Middle frontal gyrus (tissue), 1 donor: Measurements from ENCODE around the gene PTPN4.
"Not testable (repeated sequence)": the region's sequence is repeated elsewhere in the genome, so short reads cannot be mapped to it uniquely, and the experiment has no call there.

Source experiments
- DNase-seq: peaks from one replicate; pipeline ENCODE4 v3.0.0-alpha.2; 2015; ENCODE audit warnings: low spot score; ENCODE audit errors: extremely low spot score

Gene PTPN4

DNA sequence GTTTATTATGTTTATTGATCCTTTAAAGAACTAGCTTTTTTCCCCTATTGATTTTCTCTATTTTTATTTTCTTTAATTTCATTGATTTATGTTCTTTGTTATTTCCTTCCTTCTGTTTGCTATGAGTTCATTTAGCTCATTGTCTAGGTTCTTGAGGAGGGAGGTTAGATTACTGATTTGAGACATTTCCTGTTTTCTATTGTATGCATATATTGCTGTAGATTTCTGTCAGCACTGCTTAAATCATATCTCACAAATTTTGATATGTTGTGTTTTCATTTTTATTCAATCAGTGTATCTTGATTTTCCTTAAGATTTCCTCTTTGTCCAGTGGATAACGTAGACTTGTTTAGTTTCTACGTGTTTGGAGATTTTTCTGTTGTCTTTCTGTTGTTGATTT lies 43.4 kb downstream of the PTPN4 start:
- no peak for DNase-seq

DNA sequence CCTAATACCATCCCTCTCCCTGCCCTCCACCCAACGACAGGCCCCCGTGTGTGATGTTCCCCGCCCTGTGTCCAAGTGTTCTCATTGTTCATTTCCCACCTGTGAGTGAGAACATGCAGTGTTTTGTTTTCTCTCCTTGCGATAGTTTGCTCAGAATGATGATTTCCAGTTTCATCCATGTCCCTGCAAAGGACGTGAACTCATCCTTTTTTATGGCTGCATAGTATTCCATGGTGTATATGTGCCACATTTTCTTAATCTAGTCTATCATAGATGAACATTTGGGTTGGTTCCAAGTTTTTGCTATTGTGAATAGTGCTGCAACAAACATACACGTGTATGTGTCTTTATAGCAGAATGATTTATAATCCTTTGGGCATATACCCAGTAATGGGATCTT lies 44.7 kb downstream of the PTPN4 start:
- not testable (repeated sequence) for DNase-seq

DNA sequence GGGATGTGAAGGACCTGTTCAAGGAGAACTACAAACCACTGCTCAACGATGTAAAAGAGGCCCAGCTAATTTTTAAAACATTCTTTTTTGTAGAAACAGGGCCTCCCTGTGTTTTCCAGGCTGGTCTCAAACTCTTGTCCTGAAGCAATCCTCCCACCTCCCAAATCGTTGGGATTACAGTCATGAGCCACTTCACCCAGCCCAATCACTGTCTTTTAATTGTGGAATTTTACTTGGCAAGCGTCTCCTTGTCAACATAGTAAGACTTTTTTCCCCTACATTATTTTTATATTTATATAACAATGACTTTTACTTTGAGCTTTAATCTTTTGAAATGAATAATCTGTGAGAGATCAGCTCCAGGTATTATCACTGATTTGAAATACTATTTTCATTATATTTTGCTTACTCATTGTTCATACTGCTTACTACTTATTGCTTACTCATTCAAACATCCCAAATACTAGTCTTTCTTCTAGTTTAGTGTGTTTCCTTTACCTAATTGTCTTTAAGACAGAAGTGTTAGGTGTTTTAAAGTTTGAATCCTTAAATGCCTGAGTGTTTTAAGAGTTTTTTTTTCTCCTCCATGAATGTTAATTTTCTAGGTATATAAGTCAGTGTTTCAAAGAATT lies 48.9 kb downstream of the PTPN4 start:
- DNase-seq: no peak

DNA sequence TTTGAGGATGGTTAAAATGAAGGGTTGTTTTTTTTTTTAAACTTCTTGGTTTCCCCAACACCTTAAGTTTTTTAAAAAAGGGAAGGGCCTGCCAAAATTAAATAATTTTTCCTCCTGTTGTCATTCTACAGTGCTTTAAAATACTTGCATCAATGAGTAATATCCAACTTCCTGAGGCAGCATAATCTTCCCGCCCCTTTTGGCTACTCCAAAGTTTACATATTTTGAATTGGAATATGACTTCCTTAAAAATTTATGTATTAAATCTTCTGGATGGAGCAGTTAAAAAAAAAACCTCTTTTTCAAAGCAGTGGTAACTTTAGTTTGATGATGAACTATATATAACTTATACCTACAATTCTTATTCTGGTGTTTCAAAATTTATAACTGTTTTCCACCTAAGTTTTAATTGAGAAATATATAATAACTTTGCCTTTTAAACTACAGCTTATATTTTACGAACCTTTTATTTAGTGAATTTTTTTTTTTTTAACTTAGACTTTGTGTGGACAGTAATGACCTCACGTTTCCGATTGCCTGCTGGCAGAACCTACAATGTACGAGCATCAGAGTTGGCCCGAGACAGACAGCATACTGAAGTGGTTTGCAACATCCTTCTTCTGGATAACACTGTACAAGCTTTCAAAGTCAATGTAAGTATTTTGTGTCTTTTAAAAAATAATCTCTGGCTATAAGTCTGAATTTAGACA lies 49.8 kb downstream of the PTPN4 start:
- no peak for DNase-seq

DNA sequence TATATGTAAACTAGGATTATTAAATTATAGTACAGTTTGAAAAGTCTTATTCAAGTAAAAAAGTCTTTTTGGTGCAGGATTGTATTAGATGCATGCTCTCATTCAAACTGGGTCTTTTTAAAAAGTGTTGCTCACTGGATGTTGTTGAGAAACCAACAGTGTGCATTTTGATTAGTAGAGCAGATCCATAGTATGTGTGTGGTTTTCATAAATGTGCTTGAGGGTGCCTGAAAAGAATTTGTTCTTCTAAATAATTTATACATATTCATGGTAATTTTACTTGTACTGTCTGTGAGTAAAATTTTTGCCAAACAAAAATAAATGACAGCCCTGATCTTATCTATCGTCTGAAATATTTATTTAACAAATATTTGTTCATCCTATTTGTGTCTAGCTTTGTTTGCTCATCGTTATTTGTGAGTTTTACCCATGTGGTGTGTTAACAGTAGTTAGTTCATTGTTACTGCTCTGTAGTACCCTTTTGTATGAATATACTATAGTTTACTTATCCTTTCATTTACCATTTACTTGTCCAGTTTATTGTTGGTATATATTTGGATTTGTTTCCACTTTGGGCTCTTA lies 50.4 kb downstream of the PTPN4 start:
- DNase-seq: no peak

DNA sequence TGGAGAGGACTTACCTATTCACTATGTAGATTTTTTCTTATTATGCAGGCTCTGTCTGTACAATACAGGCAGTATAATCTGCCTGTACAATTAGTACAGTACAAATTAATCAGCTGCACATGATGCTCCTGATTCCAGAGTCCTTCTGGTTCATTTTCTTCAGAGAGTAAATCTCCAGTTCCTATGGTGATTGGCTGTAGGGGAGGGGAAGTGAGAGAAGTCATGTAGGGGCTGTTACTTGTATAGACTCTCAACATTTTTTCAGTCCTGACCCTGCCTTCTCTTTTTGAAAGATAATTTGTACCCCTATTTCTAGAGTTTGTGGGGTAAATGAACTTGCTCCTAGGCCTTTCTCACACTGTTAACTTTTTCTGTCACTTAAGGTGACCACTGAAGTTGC lies 54.5 kb downstream of the PTPN4 start:
- DNase-seq: no peak

DNA sequence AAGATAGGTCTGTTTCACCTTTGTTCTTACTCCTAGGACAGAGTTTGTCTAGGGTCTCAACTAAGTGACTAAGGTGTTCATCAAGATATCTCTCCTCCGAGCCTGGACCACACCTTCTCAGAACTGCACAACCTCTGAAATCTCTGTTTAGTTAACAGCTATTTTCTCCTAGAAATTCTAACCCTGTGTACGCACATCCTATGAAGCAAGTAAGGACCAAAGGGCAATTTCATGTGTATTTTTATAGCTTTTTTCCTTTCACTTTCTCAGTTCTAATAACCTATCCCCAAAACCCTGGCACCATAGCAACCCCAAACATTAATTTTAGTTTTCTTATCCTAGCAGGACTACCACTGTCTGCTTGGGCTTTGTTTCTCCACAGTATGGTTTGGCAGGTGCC lies 59.1 kb downstream of the PTPN4 start:
- DNase-seq: no peak

DNA sequence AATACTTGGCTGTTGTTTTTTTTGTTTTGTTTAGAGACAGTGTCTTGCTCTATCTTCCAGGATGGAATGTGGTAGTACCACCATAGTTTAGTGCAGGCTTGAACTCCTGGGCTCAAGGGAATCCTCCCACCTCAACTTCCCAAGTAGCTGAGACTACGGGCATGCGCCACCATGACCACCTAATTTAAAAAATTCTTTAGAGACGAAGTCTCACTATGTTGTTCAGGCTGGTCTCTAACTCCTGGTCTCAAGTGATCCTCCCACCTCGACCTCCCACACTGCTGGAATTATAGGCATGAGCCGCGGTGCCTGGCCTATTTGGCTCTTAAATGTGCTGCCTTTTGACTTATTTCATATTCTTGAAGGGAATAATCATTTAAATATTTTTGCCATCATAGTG lies 60.1 kb downstream of the PTPN4 start:
- DNase-seq: no peak

DNA sequence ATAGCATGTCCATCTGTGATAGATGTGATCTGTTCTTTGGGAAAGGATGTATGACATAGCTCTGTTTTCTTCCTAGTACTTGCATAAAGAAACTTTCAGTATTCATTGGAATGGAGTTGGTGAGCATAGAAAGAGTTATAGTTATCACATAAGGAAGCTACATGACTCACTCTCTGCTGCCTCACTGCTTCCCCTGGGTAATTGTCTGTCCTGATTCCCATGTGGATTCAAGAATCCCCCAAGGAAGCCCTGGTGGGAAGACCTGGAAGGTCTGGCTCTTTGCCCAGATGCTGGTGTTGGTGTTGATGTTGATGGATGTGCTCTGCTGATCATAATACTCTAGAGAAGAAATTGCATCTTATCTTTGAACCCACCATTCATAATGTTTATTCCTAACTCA lies 60.6 kb downstream of the PTPN4 start:
- no peak for DNase-seq

DNA sequence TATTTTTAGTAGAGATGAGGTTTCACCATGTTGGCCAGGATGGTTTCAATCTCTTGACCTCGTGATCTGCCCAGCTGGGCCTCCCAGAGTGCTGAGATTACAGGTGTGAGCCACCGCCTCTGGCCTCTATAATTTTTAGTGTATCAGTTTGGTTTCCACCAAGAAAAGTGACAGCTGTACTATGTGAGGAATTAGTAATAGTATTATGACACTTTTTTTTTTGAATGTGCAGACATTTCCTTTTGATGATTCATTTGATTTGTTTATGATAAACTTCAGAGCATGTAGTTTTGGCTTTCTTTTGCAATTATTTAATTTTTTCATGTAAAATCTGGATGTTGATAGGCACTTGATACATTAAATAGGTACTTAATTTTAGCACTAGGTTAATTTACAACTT lies 61.5 kb downstream of the PTPN4 start:
- no peak for DNase-seq

DNA sequence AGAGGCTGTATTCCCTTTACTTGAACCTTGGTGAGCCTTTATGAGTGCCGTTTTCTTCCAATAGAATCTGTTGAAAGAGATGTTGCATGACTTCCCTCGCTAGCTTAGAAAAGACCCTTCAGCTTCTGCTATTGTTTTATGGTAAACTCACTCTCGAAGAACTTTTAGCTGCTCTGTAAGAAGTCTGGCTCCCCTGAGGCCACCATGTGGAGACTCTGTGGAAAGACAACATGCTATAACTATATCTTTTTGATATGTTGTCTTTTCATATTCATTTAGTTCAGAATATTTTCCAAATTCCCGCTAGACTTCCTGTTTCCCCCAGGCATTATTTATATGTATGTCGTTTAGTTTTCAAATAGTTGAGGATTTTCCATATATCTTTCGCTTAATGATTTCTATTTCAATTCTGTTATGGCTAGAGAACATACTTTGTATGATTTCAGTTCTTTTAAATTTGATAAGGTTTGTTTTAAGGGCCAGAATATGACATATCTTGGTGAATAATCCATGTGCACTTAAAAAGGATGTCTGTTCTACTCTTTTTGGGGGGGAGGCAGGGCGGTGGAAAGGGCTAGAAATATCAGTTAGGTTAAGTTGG lies 64.1 kb downstream of the PTPN4 start:
- no peak for DNase-seq

DNA sequence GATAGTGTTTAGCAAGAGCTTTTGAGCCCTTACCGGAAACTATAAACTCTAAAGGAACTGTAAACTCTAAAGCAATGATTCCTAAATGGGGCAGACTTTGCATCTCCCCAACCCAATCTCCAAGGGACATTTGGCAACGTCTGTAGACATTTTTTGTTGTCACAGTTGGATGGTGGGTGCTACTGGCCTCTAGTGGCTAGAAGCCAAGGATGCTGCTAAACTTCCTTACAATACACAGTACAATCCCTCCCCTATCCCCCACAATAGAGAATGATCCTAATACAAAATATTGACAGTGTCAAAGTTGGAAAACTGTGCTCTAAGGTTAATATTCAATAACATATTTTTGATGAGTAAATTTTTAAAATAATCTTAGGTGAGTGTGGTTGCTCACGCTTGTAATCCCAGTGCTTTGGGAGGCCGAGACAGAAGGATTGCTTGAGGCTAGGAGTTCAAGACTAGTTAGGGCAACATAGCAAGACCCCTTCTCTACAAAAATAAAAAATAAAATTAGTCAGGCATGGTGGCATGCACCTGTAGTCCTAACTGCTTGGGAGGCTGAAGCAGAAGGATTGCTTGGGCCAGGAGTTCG lies 66.7 kb downstream of the PTPN4 start:
- no peak for DNase-seq

DNA sequence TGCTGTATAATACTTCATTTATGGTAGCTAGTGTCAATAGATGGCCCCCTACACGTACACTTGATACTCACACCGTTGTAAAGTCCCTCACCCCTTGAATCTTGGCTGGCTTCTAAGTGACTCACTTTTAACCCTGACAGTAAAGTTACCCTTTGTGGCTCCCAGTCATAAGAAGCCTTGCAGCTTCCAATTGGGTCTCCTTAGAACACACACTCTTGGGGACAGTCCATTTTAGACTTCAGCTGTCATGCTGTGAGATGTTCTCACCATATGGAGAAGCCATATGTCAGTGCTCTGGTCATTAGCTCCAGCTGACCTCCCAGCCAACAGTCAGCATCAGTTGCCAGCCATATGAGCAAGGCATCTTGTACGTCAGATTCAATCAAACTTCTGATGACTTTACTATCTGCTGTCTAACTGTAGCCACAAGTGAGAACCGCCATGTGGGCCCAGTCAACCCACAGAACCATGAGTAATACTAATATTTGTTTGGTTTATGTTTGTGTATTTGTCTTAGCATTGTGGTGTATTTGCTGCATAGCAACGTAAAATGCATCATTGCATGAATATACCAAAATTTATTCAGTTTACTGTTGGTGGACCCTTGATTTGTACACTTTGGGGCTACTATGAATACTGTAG lies 68.3 kb downstream of the PTPN4 start:
- DNase-seq: no peak

DNA sequence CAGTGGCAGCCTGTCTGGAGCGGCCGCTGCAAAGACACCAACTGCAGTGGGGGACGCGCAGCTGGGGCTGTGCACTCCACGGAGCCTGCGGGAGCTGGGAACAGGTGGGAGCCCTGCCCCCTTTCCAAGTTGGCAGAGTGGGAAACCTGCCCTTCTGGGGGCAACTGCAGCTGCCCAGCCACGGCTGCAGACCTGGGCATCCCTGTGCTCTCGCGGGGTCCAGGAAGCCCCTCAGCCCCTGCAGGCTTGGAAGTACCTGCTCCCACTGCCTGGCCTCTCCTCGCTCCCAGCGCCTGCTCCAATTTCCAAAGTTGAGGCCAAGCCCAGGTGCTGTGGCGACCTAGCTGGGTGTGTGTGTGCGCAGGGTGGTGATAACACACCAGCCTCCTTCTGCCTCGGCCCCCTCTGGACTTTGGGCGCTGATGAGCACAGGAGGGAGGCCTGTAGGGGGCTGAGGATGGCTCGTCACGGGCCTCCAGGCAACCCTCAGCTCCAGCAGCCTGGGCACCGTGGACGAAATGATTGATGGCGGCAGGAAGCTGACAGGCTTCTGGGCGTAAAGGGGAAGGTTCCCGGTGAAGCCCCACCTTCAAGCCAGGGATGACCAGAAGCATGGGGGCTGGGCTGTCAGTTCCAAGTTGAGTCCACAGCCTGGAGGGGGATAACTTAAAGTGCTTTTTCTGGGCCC lies 76.9 kb downstream of the PTPN4 start:
- no peak for DNase-seq

DNA sequence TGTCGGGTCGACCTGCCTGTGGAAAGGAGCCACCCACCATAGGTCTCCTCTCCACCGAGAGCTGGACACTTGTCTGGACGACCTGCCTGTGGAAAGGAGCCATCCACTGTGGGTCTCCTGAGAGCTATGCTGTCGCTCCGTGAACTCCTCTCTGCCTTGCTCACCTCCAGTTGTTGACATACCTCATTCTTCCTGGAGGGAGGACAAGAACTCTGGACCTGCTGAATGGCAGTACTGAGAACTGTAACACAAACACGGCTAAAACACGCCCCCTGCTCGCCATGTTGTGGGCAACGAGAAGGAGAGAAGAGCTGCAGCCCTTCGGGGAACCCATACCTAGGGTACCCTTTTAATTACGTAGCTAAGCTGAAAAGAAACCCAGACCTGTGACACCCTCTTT lies 77.6 kb downstream of the PTPN4 start:
- no peak for DNase-seq

DNA sequence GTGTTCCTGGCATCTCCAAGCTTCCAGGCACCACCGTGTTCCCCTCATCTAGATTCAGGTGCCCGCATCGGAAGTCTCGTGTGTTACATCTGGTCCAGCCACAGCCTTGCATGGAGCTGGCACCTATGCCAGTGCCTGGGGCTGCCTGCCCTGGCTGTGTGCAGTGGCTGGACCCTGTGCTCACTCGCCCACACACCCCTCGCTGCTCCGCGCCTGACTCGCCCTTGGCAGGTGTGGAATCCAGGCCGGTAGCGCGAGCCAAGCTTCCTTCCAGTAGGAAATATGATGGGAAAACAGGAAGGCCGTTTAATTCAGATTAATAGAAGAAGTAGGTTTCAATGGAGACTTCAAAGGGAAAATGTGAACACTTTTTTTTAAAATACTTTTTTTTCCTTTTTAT lies 78.0 kb downstream of the PTPN4 start:
- no peak for DNase-seq

DNA sequence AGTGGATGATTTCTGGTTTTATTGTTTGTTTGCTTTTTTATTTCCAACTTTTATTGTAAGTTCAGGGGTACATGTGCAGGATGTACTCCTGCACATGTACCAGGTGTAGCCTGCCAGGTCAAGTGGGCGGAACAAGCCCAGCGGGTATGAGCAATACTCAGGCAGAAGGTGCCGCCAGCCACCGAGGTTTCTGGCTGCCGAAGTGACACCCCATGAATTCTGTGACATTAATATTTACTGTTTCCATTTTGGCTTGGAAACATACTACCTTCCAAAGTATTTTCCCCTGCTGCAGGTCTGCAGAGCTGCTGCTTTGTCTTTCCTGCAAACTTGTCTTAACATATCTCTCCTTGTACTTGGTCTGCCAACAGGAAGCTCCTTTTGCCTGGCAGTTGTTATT lies 78.5 kb downstream of the PTPN4 start:
- DNase-seq: no peak

DNA sequence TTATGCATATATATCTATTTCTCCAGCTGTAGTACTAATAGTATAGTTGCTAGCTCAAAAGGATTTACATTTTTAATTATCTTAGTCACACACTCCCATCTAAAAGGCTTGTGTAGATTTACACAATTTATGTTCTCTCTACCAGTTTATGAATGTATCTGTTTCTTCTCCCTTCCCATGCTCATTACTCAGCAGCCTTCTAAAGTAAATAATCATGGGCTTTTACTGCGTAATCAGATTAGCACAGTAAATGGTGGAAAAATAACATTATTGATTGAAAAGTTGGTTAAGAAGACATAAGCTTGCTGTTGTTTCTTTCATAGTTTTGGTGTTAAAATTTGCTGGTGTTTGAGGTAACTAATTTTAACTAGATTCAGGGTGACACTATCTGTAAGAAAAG lies 81.8 kb downstream of the PTPN4 start:
- DNase-seq: no peak

DNA sequence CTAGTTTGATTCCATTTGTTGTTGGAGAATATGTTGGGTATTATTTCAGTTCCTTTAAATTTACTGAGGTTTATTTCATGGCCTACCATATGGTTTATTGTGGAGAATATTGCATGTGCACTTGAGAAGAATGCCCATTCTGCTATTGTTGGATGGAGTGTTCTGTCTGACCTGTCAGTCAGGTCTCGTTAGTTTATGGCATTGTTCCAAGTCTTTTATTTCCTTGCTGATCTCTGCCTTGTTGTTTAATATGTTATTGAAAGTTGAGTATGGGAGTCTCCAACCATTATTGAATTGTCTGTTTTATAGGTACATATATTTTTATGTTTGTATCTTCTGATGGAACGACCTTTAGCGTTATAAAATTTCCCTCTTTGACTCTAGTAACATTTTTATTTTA lies 86.3 kb downstream of the PTPN4 start:
- no peak for DNase-seq

DNA sequence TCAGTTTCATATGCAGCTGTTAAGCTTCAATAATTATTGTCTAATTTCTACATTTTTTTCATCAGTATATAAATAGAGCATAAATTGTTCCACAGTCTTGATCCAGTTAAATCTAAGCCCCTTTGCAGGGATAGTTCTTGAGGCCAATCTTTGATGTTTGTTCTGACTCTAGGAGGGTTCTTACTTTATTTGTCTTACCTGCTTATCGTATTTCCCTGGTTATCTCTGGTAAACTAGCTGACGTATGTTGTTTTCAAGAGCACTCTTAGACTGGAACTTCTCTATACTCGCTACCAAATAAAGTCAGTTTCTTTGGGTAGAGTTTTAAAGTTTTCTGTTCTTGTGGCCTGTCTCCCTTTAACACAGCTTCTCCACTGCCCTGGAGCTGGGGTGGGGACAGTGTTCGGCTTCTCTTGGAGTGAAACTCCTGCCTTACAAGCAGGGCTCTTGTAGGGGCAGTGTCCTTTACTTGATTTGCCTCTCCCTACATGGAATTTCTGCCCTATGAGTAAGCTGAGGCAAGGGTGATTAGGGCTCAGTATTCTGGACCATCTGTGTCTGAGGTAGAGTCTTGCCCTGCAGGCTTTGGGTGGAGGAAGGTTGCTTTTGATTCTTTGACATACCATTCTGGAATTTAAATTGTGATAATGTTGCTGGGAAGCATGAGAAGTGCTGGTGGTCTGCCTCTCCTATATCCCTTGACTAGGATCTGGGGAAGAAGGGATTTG lies 90.3 kb downstream of the PTPN4 start:
- DNase-seq: no peak

DNA sequence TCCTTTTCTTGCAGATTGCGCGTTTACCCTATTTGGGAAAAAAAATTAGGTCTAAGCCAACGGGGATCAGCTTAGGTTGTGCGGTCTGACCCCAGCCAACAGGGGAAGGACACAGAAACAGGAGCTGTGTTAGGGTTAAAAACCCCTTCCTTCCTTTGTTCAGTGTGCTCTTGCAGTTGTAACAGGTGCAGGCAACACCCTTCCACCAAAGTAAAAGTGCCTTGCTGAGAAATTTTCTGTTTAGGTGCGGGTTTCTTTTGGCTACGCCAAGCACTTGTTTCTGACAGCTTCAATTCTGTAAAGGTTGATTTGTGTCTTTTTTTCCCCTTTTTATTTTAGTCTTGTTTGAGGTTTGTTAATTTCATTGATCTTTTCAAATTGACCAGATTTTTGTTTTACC lies 92.5 kb downstream of the PTPN4 start:
- DNase-seq: no peak
